Colonic mucosa (tissue), 4 donors: ENCODE measurements around the gene FAM221B. TPM values are rescaled to one million over a fixed set of nuclear protein-coding genes. Genes with fewer than 3 reads are reported as not detected.

Experiments
- DNase-seq: peaks from one replicate; pipeline ENCODE4 v3.0.0-alpha.2; 2020
- H3K27ac ChIP-seq: fragments of 200-600 bp; one replicate; pipeline ENCODE4 v1.8.0; 2021
- H3K27me3 ChIP-seq: fragments of 200-600 bp; one replicate; pipeline ENCODE4 v1.8.0; 2021
- H3K36me3 ChIP-seq: fragments of 200-600 bp; one replicate; pipeline ENCODE4 v1.8.0; 2021
- H3K4me1 ChIP-seq: fragments of 200-600 bp; one replicate; pipeline ENCODE4 v1.8.0; 2021; ENCODE audit warnings: mild to moderate bottlenecking
- H3K4me3 ChIP-seq: fragments of 200-600 bp; one replicate; pipeline ENCODE4 v1.8.0; 2021
- H3K9ac ChIP-seq, 2 donors: one replicate each; pipeline ENCODE4 v1.7.0; 2013; ENCODE audit warnings: control low read depth in 2 of 2, low read depth in 2 of 2, low read length in 2 of 2
- H3K9me3 ChIP-seq: fragments of 200-600 bp; one replicate; pipeline ENCODE4 v1.8.0; 2021
- intact Hi-C: fragments of 100-400 bp; cut with DNase I; formaldehyde crosslinking; loops from one replicate; pipeline ENCODE4 v1.14.1; 2022
- total RNA-seq, 2 donors: library from RNA; stranded (reverse); fragmentation: NEBNext Ultra II Directional in 1 of 2; extraction: Animal tissue kit (Norgen Biotek cat#: 25700) in 1 of 2; gene quantifications; one replicate each; pipeline ENCODE4 v1.2.1, GENCODE V29; 2021
- TF ChIP-seq, protein P1 (sequence below): fragments of 200-600 bp; IDR thresholded peaks from one replicate; pipeline ENCODE4 v1.8.0; 2022; ENCODE audit warnings: antibody characterized with exemption, mild to moderate bottlenecking
- donor health status: healthy.
- donor health status: DM: no; HTN: no; CAD: no.
- donor health status: DM: no; HTN: no; CAD: no.

Gene FAM221B
- total RNA-seq, 2 donors from 2014 or later = 0.05 TPM; not detected in 1

DNA sequence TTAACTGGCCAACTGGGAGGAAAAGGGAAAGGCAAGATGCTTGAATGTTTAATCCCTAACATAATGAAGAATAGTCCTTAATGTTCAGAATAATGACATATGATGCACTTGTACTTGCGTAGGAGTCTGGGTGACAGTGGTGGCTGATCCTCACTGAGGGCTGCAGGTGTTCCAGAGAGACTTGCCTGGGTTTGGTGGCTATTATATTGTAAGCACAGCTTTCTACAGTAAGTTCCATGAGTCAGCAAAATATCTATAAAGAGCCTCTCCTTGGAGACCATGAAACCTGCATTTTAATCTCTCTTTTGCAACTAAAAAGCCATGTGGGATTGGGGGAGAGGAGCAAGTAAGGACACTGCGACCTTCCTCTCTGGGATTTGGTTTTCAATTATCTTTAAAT is 39.0 kb downstream of the FAM221B start:
- DNase-seq = no peak
- no peaks in the 10 kb centered on the region for H3K36me3 ChIP-seq
- intact Hi-C loops = no loop called here
- H3K27ac ChIP-seq = no peak overlapping the region
- TF ChIP-seq, protein P1, sequence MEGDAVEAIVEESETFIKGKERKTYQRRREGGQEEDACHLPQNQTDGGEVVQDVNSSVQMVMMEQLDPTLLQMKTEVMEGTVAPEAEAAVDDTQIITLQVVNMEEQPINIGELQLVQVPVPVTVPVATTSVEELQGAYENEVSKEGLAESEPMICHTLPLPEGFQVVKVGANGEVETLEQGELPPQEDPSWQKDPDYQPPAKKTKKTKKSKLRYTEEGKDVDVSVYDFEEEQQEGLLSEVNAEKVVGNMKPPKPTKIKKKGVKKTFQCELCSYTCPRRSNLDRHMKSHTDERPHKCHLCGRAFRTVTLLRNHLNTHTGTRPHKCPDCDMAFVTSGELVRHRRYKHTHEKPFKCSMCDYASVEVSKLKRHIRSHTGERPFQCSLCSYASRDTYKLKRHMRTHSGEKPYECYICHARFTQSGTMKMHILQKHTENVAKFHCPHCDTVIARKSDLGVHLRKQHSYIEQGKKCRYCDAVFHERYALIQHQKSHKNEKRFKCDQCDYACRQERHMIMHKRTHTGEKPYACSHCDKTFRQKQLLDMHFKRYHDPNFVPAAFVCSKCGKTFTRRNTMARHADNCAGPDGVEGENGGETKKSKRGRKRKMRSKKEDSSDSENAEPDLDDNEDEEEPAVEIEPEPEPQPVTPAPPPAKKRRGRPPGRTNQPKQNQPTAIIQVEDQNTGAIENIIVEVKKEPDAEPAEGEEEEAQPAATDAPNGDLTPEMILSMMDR = no peak
- no peaks in the 10 kb centered on the region for H3K27me3 ChIP-seq
- no peaks in the 10 kb centered on the region for H3K4me1 ChIP-seq
- no peak overlapping the region for H3K9ac ChIP-seq
- H3K9me3 ChIP-seq = no peaks in the 10 kb centered on the region
- no peak overlapping the region for H3K4me3 ChIP-seq

DNA sequence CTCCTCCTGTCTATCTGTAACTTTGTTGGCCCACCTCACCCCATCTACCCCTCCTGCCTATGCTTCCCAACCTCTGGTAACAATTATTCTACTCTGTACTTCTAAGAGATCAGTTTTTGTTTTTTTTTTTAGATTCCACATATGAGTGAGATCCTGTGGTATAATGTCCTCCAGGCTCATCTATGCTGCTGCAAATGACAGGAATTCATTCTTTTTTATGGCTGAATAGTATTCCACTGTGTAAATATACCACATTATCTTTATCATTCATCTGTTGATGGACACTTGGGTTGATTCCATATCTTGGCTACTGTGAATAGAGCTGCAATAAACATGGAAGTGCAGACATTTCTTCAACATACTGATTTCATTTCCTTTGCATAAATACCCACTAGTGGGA is 45.1 kb downstream of the FAM221B start:
- H3K27me3 ChIP-seq = no peaks in the 10 kb centered on the region
- H3K9me3 ChIP-seq = no peaks in the 10 kb centered on the region
- H3K9ac ChIP-seq = no peak overlapping the region
- no peaks in the 10 kb centered on the region for H3K36me3 ChIP-seq
- no peaks in the 10 kb centered on the region for H3K4me1 ChIP-seq
- no peak overlapping the region for H3K27ac ChIP-seq
- intact Hi-C loops = no loop called here
- DNase-seq = no peak
- no peak overlapping the region for H3K4me3 ChIP-seq
- TF ChIP-seq, protein P1 = no peak

DNA sequence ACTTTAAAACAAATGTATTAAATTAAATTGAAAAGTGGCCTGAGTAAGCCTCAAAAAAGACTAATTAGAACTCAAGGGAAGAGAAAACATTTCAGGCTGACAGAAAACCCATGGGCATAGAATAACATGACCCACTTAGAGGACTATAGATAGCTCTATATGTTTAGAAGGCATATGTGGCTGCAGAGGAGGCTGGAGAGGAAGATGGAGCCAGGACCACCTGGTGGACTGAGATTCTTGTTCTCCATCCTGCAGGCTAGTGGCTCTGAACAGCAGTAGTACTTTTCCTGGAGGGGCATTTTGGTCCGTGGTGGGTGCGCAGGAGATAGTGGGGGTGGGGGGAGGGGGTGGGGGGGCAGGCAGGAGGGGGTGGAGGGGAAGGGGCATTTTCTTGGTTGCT is 47.5 kb downstream of the FAM221B start:
- Histone ChIP-seq H3K36me3 (no peaks in the 10 kb centered on the region), H3K4me3 (no peak overlapping the region), H3K4me1 (no peaks in the 10 kb centered on the region), H3K27me3 (no peaks in the 10 kb centered on the region), H3K9ac (no peak overlapping the region), H3K27ac (no peak overlapping the region), H3K9me3 (no peaks in the 10 kb centered on the region)
- TF ChIP-seq, protein P1 = no peak
- intact Hi-C loops = no loop called here
- no peak for DNase-seq

DNA sequence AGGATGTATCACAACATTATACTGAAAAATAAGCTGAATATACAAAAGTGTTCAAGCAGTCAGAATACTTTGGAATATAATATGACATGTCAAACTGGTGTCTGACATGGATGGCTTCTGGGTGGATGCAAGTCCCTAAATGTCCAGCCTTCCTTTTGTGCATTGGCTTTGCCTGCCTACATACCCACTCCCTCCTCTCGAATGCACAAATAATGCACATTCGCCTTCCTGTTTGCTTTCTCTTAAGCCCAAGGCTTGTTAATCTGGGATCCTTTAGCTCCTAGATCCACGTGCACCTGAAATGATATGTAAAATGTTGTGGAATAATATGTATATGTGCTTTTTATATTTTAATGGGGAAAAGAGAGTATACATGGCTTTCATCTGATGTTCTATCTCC is 50.0 kb downstream of the FAM221B start:
- TF ChIP-seq, protein P1 = no peak
- no peaks in the 10 kb centered on the region for H3K27me3 ChIP-seq
- no peak overlapping the region for H3K4me3 ChIP-seq
- no peak overlapping the region for H3K9ac ChIP-seq
- H3K36me3 ChIP-seq = no peaks in the 10 kb centered on the region
- no peak for DNase-seq
- H3K27ac ChIP-seq = no peak overlapping the region
- intact Hi-C loops = no loop called here
- H3K9me3 ChIP-seq = no peaks in the 10 kb centered on the region
- no peaks in the 10 kb centered on the region for H3K4me1 ChIP-seq

DNA sequence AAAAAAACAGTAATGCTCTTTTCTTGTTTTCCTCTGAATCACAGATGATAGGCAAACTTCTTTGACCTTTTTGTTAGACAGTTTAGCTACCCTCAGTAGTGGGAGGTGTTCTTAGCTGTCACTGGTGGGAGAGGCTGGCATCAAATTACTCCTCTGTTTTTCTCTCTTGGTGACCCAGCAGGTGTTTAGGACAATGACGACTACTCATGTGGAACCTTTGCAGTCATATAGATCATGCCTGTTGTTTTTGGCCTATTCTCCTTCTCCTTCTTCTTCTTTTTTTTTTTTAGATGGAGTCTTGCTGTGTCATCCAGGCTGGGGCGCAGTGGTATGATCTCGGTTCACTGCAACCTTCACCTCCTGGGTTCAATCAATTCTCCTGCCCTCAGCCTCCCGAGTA is 52.5 kb downstream of the FAM221B start:
- intact Hi-C loops = no loop called here
- no peaks in the 10 kb centered on the region for H3K27me3 ChIP-seq
- no peak overlapping the region for H3K27ac ChIP-seq
- TF ChIP-seq, protein P1 = no peak
- H3K4me1 ChIP-seq = peaks cover 8% of the 10 kb centered on the region
- no peak overlapping the region for H3K9ac ChIP-seq
- no peaks in the 10 kb centered on the region for H3K36me3 ChIP-seq
- no peak for DNase-seq
- H3K9me3 ChIP-seq = no peaks in the 10 kb centered on the region
- no peak overlapping the region for H3K4me3 ChIP-seq
